KMS-11 (cell line): Measurements from ENCODE around the gene SPEF2.

Experiments
- H2AFZ ChIP-seq: fragments of 200-600 bp; sonication (generic); 2 replicates; pipeline ENCODE4 v1.6.1; 2016; ENCODE audit warnings: antibody characterized with exemption, mixed run types, low read depth
- H3K27ac ChIP-seq: fragments of 200-600 bp; sonication (generic); 2 replicates; pipeline ENCODE4 v1.6.1; 2016; ENCODE audit warnings: mild to moderate bottlenecking, mixed run types
- H3K27me3 ChIP-seq: fragments of 200-600 bp; sonication (generic); 2 replicates; pipeline ENCODE4 v1.6.1; 2017; ENCODE audit warnings: mild to moderate bottlenecking, low read depth, mixed run types, moderate library complexity; ENCODE audit not compliant: insufficient read depth
- H3K36me3 ChIP-seq: fragments of 200-600 bp; sonication (generic); 2 replicates; pipeline ENCODE4 v1.6.1; 2017; ENCODE audit warnings: mild to moderate bottlenecking, mixed run types; ENCODE audit not compliant: insufficient read depth
- H3K4me1 ChIP-seq: fragments of 200-600 bp; sonication (generic); 2 replicates; pipeline ENCODE4 v1.6.1; 2016; ENCODE audit warnings: mild to moderate bottlenecking, low read depth, mixed run types; ENCODE audit not compliant: poor library complexity, severe bottlenecking
- H3K4me2 ChIP-seq: fragments of 200-600 bp; sonication (generic); 2 replicates; pipeline ENCODE4 v1.7.0; 2016; ENCODE audit warnings: mild to moderate bottlenecking, mixed run types
- H3K4me3 ChIP-seq: fragments of 200-600 bp; sonication (generic); IDR thresholded peaks from 2 replicates; pipeline ENCODE4 v1.6.1; 2017; ENCODE audit warnings: low read depth, low read length, mixed read lengths; ENCODE audit not compliant: insufficient read depth
- H3K79me2 ChIP-seq: fragments of 200-600 bp; sonication (generic); 2 replicates; pipeline ENCODE4 v1.6.1; 2016; ENCODE audit warnings: low read depth, mixed run types; ENCODE audit not compliant: insufficient read depth
- H3K9ac ChIP-seq: fragments of 200-600 bp; sonication (generic); 2 replicates; pipeline ENCODE4 v1.6.1; 2016; ENCODE audit warnings: mild to moderate bottlenecking, mixed run types
- H4K20me1 ChIP-seq: fragments of 200-600 bp; sonication (generic); 2 replicates; pipeline ENCODE4 v1.6.1; 2016; ENCODE audit warnings: mild to moderate bottlenecking, mixed run types; ENCODE audit not compliant: insufficient read depth
- TF ChIP-seq, protein P1 (sequence below): fragments of 200-600 bp; sonication (generic); conservative IDR thresholded peaks from 2 replicates; pipeline ENCODE4 v1.6.1; 2017; ENCODE audit warnings: low read depth, mild to moderate bottlenecking, antibody characterized with exemption, low read length, moderate library complexity, mixed read lengths

SPEF2 gene

GRCh38 chr5:35789732-35790456 lies 172.2 kb downstream of the SPEF2 start:
- H3K4me2 ChIP-seq: no peak overlapping the region
- no peaks in the 10 kb centered on the region for H3K4me1 ChIP-seq
- no peak overlapping the region for H2AFZ ChIP-seq
- no peaks in the 10 kb centered on the region for H3K36me3 ChIP-seq
- H3K27ac ChIP-seq: no peak overlapping the region
- TF ChIP-seq, protein P1, sequence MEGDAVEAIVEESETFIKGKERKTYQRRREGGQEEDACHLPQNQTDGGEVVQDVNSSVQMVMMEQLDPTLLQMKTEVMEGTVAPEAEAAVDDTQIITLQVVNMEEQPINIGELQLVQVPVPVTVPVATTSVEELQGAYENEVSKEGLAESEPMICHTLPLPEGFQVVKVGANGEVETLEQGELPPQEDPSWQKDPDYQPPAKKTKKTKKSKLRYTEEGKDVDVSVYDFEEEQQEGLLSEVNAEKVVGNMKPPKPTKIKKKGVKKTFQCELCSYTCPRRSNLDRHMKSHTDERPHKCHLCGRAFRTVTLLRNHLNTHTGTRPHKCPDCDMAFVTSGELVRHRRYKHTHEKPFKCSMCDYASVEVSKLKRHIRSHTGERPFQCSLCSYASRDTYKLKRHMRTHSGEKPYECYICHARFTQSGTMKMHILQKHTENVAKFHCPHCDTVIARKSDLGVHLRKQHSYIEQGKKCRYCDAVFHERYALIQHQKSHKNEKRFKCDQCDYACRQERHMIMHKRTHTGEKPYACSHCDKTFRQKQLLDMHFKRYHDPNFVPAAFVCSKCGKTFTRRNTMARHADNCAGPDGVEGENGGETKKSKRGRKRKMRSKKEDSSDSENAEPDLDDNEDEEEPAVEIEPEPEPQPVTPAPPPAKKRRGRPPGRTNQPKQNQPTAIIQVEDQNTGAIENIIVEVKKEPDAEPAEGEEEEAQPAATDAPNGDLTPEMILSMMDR: no peak
- H4K20me1 ChIP-seq: no peaks in the 10 kb centered on the region
- no peak overlapping the region for H3K9ac ChIP-seq
- no peaks in the 10 kb centered on the region for H3K27me3 ChIP-seq
- H3K4me3 ChIP-seq: no peak overlapping the region
- no peaks in the 10 kb centered on the region for H3K79me2 ChIP-seq

DNA sequence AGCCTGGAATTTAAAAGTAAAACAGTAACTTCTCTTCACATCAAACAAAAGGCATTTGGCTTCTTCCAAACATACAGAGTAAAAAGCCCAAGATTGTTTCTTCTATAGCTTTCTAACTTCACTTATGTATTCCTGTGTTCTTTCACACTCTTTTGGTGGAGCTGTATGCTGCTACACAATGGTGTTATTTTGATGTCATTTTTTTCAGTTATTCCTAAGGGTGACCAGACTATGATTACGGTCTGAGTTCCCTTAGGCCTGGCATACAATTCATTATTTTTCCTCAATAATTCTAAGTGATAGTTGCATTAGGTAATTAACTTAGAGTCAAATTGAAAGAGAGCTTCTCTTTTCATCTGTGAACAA lies 172.8 kb downstream of the SPEF2 start:
- Histone ChIP-seq H3K79me2 (no peaks in the 10 kb centered on the region), H3K27me3 (no peaks in the 10 kb centered on the region), H3K27ac (no peak overlapping the region), H3K36me3 (no peaks in the 10 kb centered on the region), H2AFZ (no peak overlapping the region), H3K9ac (no peak overlapping the region), H3K4me3 (no peak overlapping the region), H3K4me2 (no peak overlapping the region), H4K20me1 (no peaks in the 10 kb centered on the region), H3K4me1 (no peaks in the 10 kb centered on the region)
- TF ChIP-seq, protein P1: no peak

DNA sequence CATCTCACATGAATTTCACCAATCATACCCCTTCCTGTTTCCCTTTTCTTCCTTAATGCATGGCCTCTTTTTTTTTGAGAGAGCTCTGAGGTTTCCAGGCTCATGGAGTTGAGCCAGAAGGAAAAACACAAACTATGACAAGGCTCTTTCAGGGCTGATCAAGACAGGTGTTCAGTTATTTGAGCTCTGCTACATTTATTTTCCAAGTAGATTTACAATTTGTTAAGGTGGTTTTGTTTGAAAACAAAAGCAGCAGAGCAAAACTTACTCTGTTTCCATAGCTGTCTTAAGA lies 176.6 kb downstream of the SPEF2 start:
- H3K4me3 ChIP-seq: no peak overlapping the region
- no peaks in the 10 kb centered on the region for H3K79me2 ChIP-seq
- peaks cover 11% of the 10 kb centered on the region for H3K4me1 ChIP-seq
- no peaks in the 10 kb centered on the region for H3K36me3 ChIP-seq
- no peak overlapping the region for H2AFZ ChIP-seq
- no peaks in the 10 kb centered on the region for H4K20me1 ChIP-seq
- TF ChIP-seq, protein P1: no peak
- H3K27me3 ChIP-seq: no peaks in the 10 kb centered on the region
- H3K27ac ChIP-seq: no peak overlapping the region
- no peak overlapping the region for H3K4me2 ChIP-seq
- H3K9ac ChIP-seq: no peak overlapping the region

DNA sequence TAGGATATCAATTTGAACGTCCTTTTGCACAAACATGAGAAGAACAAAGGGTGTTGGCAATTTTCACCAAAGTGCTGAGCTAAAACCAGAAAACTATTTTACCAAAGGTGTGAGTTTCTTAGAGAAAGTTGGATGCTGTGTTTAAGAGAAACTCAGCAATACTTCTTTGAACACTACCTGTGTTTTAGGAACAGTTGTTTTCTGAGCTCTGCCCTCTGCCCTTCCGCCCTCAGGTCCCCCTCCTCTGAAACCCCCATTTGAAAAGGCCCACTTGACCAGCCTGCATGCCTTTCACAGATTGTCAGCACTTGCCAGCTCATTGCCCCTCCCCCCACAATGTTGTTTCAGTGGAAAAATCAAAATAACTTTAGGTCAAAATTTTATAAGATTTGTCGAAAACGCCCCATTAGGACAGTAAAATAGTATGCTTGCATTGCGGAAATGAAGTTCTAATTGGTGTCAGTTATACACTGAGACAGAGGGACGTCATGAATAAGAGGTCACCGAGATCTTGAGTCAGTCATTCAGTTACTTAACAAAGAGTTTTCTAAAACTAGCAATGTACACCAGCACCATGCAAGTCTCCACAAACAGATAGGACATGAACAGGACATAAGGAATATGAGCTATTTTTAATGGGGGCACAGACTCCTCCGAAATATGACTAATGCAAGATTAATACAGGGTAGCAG lies 177.2 kb downstream of the SPEF2 start:
- Histone ChIP-seq H3K4me3 (no peak overlapping the region), H2AFZ (no peak overlapping the region), H3K36me3 (no peaks in the 10 kb centered on the region), H3K27ac (no peak overlapping the region), H3K4me2 (no peak overlapping the region), H3K79me2 (no peaks in the 10 kb centered on the region), H3K4me1 (peaks cover 11% of the 10 kb centered on the region), H4K20me1 (no peaks in the 10 kb centered on the region), H3K9ac (no peak overlapping the region), H3K27me3 (no peaks in the 10 kb centered on the region)
- TF ChIP-seq, protein P1: no peak
